Panc1 (cell line): ENCODE data around the gene FNIP2. TPM values are rescaled to one million over a fixed set of nuclear protein-coding genes. Genes with fewer than 3 reads are reported as not detected.

ENCODE experiments used
- ATAC-seq: fragments of 200-7000 bp; cut with Tn5 transposase; 2 replicates; pipeline ENCODE4 v1.9.1; 2020; ENCODE audit warnings: mild to moderate bottlenecking, moderate library complexity
- BruUV-seq: library from RNA; stranded (reverse); fragments of 400-500 nt; replicated peaks from 2 replicates; lab custom pipeline; 2021; lab: Mats Ljungman, UMichigan
- CTCF ChIA-PET: fragments of 300-600 bp; sonication (Branson Sonifier 250); formaldehyde crosslinking; loops from one replicate; lab custom pipeline; 2022; ENCODE audit warnings: antibody characterized with exemption; lab: Charles Lee
- POLR2A ChIA-PET: fragments of 300-600 bp; sonication (Branson Sonifier 250); formaldehyde crosslinking; loops from one replicate; lab custom pipeline; 2022; ENCODE audit warnings: antibody characterized with exemption; lab: Charles Lee
- DNase-seq: peaks from one replicate; pipeline ENCODE4 v3.0.0-alpha.2; 2010; ENCODE audit warnings: low read depth, low spot score
- H3K27ac ChIP-seq: 2 replicates; pipeline ENCODE4 v1.5.1; 2011; ENCODE audit warnings: mild to moderate bottlenecking, low read length, inconsistent platforms
- H3K27me3 ChIP-seq: fragments of 200-500 bp; sonication (Bioruptor generic); 2 replicates; pipeline ENCODE4 v1.6.0; 2014; ENCODE audit warnings: low read length, inconsistent platforms; ENCODE audit not compliant: control insufficient read depth, insufficient read depth
- H3K36me3 ChIP-seq: fragments of 200-500 bp; sonication (Bioruptor generic); 2 replicates; pipeline ENCODE4 v1.5.1; 2014; ENCODE audit warnings: inconsistent platforms, mild to moderate bottlenecking, low read length, moderate library complexity; ENCODE audit not compliant: control insufficient read depth, insufficient read depth
- H3K4me1 ChIP-seq: 2 replicates; pipeline ENCODE4 v1.5.1; 2011; ENCODE audit warnings: inconsistent platforms, mild to moderate bottlenecking, low read length, moderate library complexity; ENCODE audit not compliant: control insufficient read depth, insufficient read depth
- H3K4me3 ChIP-seq, 2 experiments: 2 replicates each; pipeline ENCODE4 v1.5.1; 2011 to 2012; ENCODE audit warnings: low read depth in 2 of 2, low read length in 2 of 2, mild to moderate bottlenecking in 2 of 2, inconsistent platforms in 1 of 2, moderate library complexity in 1 of 2
- H3K9me3 ChIP-seq: fragments of 200-500 bp; sonication (Bioruptor generic); 2 replicates; pipeline ENCODE4 v1.5.1; 2014; ENCODE audit warnings: low read depth, mild to moderate bottlenecking, inconsistent platforms, low read length, moderate library complexity; ENCODE audit not compliant: control insufficient read depth, insufficient read depth
- POLR2AphosphoS5 ChIP-seq: IDR thresholded peaks from 2 replicates; pipeline ENCODE4 v1.6.1; 2012; ENCODE audit warnings: mild to moderate bottlenecking, low read depth, low read length, moderate library complexity
- REST ChIP-seq, 2 experiments: IDR thresholded peaks; 2 replicates each; pipeline ENCODE4 v1.6.1; 2011 to 2012; ENCODE audit warnings: low read depth in 2 of 2, control low read depth in 1 of 2, low read length in 1 of 2, mild to moderate bottlenecking in 1 of 2, moderate library complexity in 1 of 2; ENCODE audit not compliant: insufficient read depth in 1 of 2
- SIN3A ChIP-seq: IDR thresholded peaks from 2 replicates; pipeline ENCODE4 v1.6.1; 2012; ENCODE audit warnings: low read depth, mild to moderate bottlenecking, low read length, moderate library complexity, borderline replicate concordance; ENCODE audit not compliant: insufficient read depth
- TCF7L2 ChIP-seq: IDR thresholded peaks from 2 replicates; pipeline ENCODE4 v1.6.1; 2011; ENCODE audit warnings: mild to moderate bottlenecking, low read depth, low read length, inconsistent platforms
- in situ Hi-C: cut with HindIII; loops from 2 replicates; pipeline ENCODE4 v1.10.0; 2016; ENCODE audit warnings: low sequenced_read_pairs, low pct_unique_long_range_greater_than_20kb
- intact Hi-C: fragments of 100-400 bp; cut with micrococcal nuclease; formaldehyde crosslinking; loops from one replicate; pipeline ENCODE4 v1.10.0; 2022; ENCODE audit not compliant: unreplicated experiment
- total RNA-seq: library from RNA; stranded (reverse); gene quantifications from one replicate; pipeline ENCODE4 v1.2.1, GENCODE V29; 2021; ENCODE audit not compliant: unreplicated experiment
- TF ChIP-seq, protein P1 (sequence below): fragments of 450-650 bp; IDR thresholded peaks from 2 replicates; pipeline ENCODE4 v1.5.1; 2017; ENCODE audit warnings: mild to moderate bottlenecking

The FNIP2 gene
- total RNA-seq, 1 experiment from 2014 or later, result 17.7 TPM

GRCh38 chr4:158796370-158797140 lies 27.7 kb downstream of the FNIP2 start:
- CTCF ChIA-PET, result no interaction called here
- no peak for DNase-seq
- intact Hi-C loops (no loop called here), in situ Hi-C loops (no loop called here)
- 0 out of 2 replicates have a peak, but pooled peaks have one; percentile 51 for ATAC-seq
- no peak for TF ChIP-seq REST (IDR thresholded peaks at IDR 0.05; ENCODE audit: insufficient read depth in 1 of 2, low read depth in 2 of 2, low read length in 1 of 2)
- no peak for TF ChIP-seq TCF7L2
- TF ChIP-seq SIN3A, result no peak
- TF ChIP-seq, protein P1, sequence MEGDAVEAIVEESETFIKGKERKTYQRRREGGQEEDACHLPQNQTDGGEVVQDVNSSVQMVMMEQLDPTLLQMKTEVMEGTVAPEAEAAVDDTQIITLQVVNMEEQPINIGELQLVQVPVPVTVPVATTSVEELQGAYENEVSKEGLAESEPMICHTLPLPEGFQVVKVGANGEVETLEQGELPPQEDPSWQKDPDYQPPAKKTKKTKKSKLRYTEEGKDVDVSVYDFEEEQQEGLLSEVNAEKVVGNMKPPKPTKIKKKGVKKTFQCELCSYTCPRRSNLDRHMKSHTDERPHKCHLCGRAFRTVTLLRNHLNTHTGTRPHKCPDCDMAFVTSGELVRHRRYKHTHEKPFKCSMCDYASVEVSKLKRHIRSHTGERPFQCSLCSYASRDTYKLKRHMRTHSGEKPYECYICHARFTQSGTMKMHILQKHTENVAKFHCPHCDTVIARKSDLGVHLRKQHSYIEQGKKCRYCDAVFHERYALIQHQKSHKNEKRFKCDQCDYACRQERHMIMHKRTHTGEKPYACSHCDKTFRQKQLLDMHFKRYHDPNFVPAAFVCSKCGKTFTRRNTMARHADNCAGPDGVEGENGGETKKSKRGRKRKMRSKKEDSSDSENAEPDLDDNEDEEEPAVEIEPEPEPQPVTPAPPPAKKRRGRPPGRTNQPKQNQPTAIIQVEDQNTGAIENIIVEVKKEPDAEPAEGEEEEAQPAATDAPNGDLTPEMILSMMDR, result no peak
- Histone ChIP-seq H3K9me3 (no peaks in the 10 kb centered on the region), H3K27ac (no peak overlapping the region), H3K27me3 (no peaks in the 10 kb centered on the region), H3K4me1 (peaks cover 16% of the 10 kb centered on the region), H3K4me3 (no peak overlapping the region), H3K36me3 (no peaks in the 10 kb centered on the region)
- no TSS peak for BruUV-seq
- POLR2A ChIA-PET, result interaction anchor here (0.7 kb wide), 1 partner anchor 55 kb away, joined by 5 read pairs; no protein-coding TSS in a partner anchor

- H3K36me3 ChIP-seq, result no peaks in the 10 kb centered on the region
- in situ Hi-C loops, result no loop called here
- no TSS peak for BruUV-seq
- ChIA-PET CTCF (interaction anchor here (0.6 kb wide), 1 partner anchor 358 kb away, joined by 4 read pairs; no protein-coding TSS in a partner anchor), POLR2A (no interaction called here)
- H3K4me1 ChIP-seq, result peaks cover 10% of the 10 kb centered on the region
- H3K9me3 ChIP-seq, result no peaks in the 10 kb centered on the region
- no peaks in the 10 kb centered on the region for H3K27me3 ChIP-seq
- no peak for DNase-seq
- no peak for TF ChIP-seq REST (IDR thresholded peaks at IDR 0.05; ENCODE audit: insufficient read depth in 1 of 2, low read depth in 2 of 2, low read length in 1 of 2)
- TF ChIP-seq, protein P1, result no peak
- TF ChIP-seq POLR2AphosphoS5, result no peak
- TF ChIP-seq TCF7L2, result no peak
- TF ChIP-seq SIN3A, result no peak
- H3K4me3 ChIP-seq, result no peak overlapping the region
- no peak overlapping the region for H3K27ac ChIP-seq
- ATAC-seq, result no peak
- intact Hi-C loops, result no loop called here
Measured at GRCh38 chr4:158798062-158798461, 29.2 kb downstream of the FNIP2 start.
